RWPE1 (cell line): Measurements from ENCODE around the gene SLC25A12.

Experiments used
- CTCF ChIA-PET: fragments of 350-600 bp; sonication (Branson Sonifier 250); formaldehyde crosslinking; extraction: SDS; loops from one replicate; lab custom pipeline; 2021; lab: Yijun Ruan, JAX
- POLR2A ChIA-PET: fragments of 400-600 bp; formaldehyde crosslinking; extraction: SDS; loops from one replicate; lab custom pipeline; 2020; ENCODE audit warnings: antibody characterized with exemption; ENCODE audit not compliant: low non-redundant PET; lab: Yijun Ruan, JAX
- DNase-seq: peaks from one replicate; pipeline ENCODE4 v3.0.0; 2012; ENCODE audit warnings: low spot score
- H3K27ac ChIP-seq: fragments of 450-650 bp; 2 replicates; pipeline ENCODE4 v1.5.1; 2017
- TF ChIP-seq, protein P1 (sequence below): fragments of 450-650 bp; conservative IDR thresholded peaks from 2 replicates; pipeline ENCODE4 v1.5.1; 2017; ENCODE audit warnings: low read depth, mild to moderate bottlenecking

Gene SLC25A12

DNA sequence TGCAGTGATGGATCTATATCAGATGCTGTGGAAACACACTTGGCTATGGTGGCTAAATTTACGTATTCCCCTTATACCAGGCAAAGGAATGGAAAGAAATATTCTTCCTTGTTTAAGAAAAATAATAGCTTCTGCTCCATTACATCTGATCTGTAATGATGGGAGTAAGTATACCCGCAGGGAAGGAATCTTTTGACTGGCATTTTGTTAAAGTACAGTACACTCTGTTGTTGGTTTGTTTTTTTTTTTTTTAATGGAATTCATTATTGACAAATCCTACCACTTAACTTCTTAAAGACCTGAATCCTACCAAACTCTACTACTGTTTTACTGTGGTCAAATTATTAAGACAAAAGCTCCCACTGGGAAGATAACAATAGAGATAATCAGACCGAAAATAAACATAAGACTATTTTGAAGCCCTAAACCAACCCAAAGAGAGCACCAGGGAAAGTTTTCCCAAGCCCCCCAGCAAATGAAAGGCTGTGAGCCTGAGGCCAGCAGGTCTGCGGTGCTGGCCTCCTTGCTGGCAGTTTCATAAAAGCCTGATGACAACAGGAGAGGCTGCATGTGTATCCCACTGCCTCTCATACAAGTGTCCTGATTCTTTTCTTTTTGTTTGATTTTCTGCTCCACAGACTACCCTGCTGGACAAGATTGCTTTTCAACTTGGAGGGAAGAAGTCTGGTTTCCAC is 101.0 kb downstream of the SLC25A12 start:
- ChIA-PET POLR2A (no interaction called here), CTCF (interaction anchor here (0.7 kb wide), 1 partner anchor 91 kb away, joined by 6 read pairs; no protein-coding TSS in a partner anchor)
- H3K27ac ChIP-seq = no peak overlapping the region
- TF ChIP-seq, protein P1, sequence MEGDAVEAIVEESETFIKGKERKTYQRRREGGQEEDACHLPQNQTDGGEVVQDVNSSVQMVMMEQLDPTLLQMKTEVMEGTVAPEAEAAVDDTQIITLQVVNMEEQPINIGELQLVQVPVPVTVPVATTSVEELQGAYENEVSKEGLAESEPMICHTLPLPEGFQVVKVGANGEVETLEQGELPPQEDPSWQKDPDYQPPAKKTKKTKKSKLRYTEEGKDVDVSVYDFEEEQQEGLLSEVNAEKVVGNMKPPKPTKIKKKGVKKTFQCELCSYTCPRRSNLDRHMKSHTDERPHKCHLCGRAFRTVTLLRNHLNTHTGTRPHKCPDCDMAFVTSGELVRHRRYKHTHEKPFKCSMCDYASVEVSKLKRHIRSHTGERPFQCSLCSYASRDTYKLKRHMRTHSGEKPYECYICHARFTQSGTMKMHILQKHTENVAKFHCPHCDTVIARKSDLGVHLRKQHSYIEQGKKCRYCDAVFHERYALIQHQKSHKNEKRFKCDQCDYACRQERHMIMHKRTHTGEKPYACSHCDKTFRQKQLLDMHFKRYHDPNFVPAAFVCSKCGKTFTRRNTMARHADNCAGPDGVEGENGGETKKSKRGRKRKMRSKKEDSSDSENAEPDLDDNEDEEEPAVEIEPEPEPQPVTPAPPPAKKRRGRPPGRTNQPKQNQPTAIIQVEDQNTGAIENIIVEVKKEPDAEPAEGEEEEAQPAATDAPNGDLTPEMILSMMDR = no peak
- DNase-seq = no peak

DNA sequence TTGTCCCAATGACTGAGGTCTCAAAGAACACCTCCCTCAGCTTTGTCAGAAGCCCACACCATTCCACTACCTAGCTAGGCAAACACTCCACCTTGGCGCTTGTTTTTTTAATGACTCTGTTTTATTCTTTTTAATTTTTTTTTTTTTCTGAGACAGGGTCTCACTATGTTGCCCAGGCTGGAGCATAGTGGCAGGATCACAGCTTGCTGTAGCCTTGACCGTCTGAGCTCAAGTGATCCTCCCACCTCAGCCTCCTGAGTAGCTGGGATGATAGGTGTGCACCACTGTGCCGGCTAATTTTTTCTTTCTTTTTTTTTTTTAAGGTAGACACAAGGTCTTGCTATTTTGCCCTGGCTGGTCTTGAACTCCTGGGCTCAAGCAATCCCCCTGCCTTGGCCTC is 101.9 kb downstream of the SLC25A12 start:
- POLR2A ChIA-PET = no interaction called here
- CTCF ChIA-PET = interaction anchor here (0.6 kb wide), 1 partner anchor 52 kb away, joined by 5 read pairs; no protein-coding TSS in a partner anchor
- no peak for DNase-seq
- TF ChIP-seq, protein P1 = no peak
- no peak overlapping the region for H3K27ac ChIP-seq

DNA sequence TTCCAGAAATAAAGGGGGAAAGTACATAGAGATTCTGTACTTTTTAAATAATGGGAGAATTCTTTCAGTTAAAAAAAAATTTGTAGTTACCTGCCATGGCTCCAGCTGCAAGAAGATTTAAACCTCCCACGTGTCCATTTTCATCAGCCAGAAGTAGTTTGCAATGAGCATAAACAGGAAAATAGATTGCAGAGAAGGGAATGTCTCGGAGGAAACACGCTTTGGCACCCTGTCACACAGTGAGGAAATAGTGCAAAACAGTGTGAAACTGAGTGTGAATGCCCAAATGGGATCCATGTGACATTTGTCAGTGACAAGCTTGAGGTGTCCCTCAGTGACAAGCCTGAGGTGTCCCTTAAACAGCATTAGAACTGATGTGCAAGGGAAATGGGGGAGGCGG is 102.7 kb downstream of the SLC25A12 start:
- DNase-seq = no peak
- CTCF ChIA-PET = interaction anchor here (0.6 to 1.1 kb wide), 5 partner anchors 52 to 323 kb away, joined by 3 to 5 read pairs (median 4); no protein-coding TSS in a partner anchor
- TF ChIP-seq, protein P1 = no peak

DNA sequence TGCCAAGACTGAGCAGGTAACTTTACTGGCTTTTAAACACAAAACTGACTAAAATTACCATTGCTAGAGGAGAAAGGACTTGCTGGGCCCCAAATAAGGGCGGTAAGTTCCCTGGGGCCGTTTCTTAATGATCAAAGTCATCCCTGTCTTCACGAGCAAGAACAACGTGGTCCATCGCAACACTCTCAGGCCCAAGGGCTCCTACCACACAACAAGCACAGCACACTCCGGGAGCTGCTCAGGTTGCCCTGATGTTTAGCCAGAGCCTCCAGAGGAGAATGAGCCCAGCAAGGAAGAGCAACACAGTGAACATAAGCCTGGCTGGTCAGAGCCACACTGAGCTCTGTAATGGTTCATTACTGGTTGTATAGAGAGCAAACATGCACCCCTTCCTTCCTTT is 104.1 kb downstream of the SLC25A12 start:
- ChIA-PET POLR2A (no interaction called here), CTCF (interaction anchor here (0.6 kb wide), 2 partner anchors 10 to 279 kb away, joined by 6 to 7 read pairs; no protein-coding TSS in a partner anchor)

More for the DNA sequence above, 102.7 kb downstream of the SLC25A12 start:
- H3K27ac ChIP-seq = no peak overlapping the region
- POLR2A ChIA-PET = no interaction called here

DNA sequence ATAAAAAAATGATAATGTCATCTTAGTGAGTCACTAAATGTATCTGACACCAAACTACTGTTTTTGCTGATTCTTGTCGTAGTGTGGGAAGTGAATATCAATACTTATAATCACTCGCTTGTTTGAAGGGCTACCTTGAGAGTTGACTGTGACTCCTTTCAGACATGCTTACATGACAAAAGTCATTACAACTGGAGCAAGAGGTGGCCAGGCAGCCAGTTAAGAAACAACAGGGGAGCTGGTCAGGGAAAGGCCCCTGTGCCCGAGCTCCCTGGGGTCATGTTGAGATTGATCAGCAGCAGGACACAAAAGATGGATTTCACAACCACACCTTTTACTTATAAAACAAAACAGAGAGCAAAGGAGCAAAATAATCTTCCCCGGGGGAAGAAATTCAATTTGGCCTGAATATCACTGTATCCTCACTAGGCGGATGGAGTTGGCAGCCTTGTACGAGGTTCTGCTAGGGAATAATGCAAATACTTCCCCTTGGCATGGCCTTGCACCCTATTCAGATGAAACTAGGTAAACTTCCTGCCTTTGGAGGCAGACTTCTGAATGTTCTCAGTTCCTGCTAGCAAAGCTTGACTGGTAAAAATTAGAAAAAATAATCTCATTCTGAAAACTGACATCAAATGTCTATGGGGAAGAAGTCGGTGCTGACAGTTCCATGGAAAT is 105.6 kb downstream of the SLC25A12 start:
- CTCF ChIA-PET = no interaction called here
- DNase-seq = no peak
- POLR2A ChIA-PET = no interaction called here
- H3K27ac ChIP-seq = no peak overlapping the region
- TF ChIP-seq, protein P1 = no peak

More for the DNA sequence above, 104.1 kb downstream of the SLC25A12 start:
- no peak overlapping the region for H3K27ac ChIP-seq
- no peak for DNase-seq
- TF ChIP-seq, protein P1 = no peak

DNA sequence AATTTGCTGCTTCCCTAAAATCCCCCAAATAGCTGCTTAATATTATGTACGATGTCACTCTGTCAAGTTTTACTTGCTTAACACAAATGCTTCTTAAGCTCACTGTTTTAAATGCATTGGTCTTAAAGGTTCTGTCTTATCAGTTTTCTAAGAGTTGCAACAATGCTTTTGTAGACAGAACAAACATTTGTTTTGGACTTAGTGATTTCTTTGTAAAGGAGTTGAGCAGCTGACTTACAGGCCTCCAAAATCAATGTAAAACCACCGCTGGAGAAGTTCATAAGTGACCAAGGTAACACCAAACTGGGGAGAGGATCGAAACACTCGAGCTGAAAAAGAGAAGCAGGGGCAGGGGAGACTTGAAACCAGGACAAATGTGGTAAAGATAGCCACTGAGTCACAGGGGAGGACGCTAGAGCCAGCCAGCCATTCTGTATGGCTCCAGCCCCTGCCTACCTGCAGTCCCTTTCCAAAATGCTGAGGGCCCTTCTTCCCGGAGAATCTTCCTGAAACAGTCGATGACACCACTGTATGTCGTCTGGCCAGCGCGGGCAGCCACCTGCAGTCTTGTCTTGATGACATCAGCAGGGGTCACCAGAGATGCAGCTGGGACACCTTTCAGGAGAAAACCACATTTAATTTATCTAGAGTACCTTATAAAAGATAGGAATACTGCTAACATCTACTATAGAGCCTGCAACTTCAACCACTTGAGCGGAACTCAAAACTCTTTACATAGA is 106.5 kb downstream of the SLC25A12 start:
- POLR2A ChIA-PET = no interaction called here
- TF ChIP-seq, protein P1 = no peak
- CTCF ChIA-PET = interaction anchor here (0.7 kb wide), 1 partner anchor 211 kb away, joined by 4 read pairs; no protein-coding TSS in a partner anchor
- no peak overlapping the region for H3K27ac ChIP-seq
- no peak for DNase-seq
